Liver (tissue), 9 donors: ENCODE results near the gene PPM1M. TPM values are rescaled to one million over a fixed set of nuclear protein-coding genes. Genes with fewer than 3 reads are reported as not detected.
"Not testable (repeated sequence)": the region's sequence is repeated elsewhere in the genome, so short reads cannot be mapped to it uniquely, and the experiment has no call there.

Experiments
- DNase-seq: peaks from one replicate; pipeline ENCODE4 v3.0.0-alpha.2; 2017; ENCODE audit warnings: low spot score
- H3K27ac ChIP-seq, 2 donors: one replicate each; pipeline ENCODE4 v1.7.0; 2013; ENCODE audit warnings: inconsistent platforms in 2 of 2, low read length in 2 of 2, control low read depth in 1 of 2, low read depth in 1 of 2, mild to moderate bottlenecking in 1 of 2
- H3K27me3 ChIP-seq, 4 donors: one replicate each; pipeline versions ENCODE4 v1.6.1 to v1.7.0; 2013; ENCODE audit warnings: low read length in 3 of 4, inconsistent platforms in 1 of 4, mild to moderate bottlenecking in 1 of 4, moderate library complexity in 1 of 4; ENCODE audit not compliant: control insufficient read depth in 4 of 4, insufficient read depth in 4 of 4
- H3K36me3 ChIP-seq, 4 donors: one replicate each; pipeline versions ENCODE4 v1.6.1 to v1.7.0; 2013; ENCODE audit warnings: low read length in 3 of 4, mild to moderate bottlenecking in 3 of 4, low read depth in 1 of 4, moderate library complexity in 1 of 4; ENCODE audit not compliant: control insufficient read depth in 4 of 4, insufficient read depth in 3 of 4
- H3K4me1 ChIP-seq, 4 donors: one replicate each; pipeline versions ENCODE4 v1.6.1 to v1.7.0; 2013; ENCODE audit warnings: low read length in 3 of 4, mild to moderate bottlenecking in 3 of 4, moderate library complexity in 1 of 4; ENCODE audit not compliant: control insufficient read depth in 4 of 4, insufficient read depth in 4 of 4
- H3K4me3 ChIP-seq, 3 donors: one replicate each; pipeline versions ENCODE4 v1.6.1 to v1.7.0; 2013; ENCODE audit warnings: low read length in 3 of 3, control low read depth in 1 of 3, low read depth in 1 of 3, mild to moderate bottlenecking in 1 of 3
- H3K9ac ChIP-seq, 2 donors: one replicate each; pipeline ENCODE4 v1.7.0; 2013; ENCODE audit warnings: low read length in 2 of 2, mild to moderate bottlenecking in 2 of 2, moderate library complexity in 2 of 2, control low read depth in 1 of 2, low read depth in 1 of 2
- H3K9me3 ChIP-seq, 4 donors: one replicate each; pipeline versions ENCODE4 v1.6.1 to v1.7.0; 2013; ENCODE audit warnings: low read length in 3 of 4; ENCODE audit not compliant: control insufficient read depth in 4 of 4
- EGR1 ChIP-seq, 2 donors: IDR thresholded peaks; 2 replicates each; pipeline ENCODE4 v1.6.1; 2016 to 2018; ENCODE audit warnings: antibody characterized with exemption in 2 of 2, low read depth in 2 of 2
- FOXA1 ChIP-seq: IDR thresholded peaks from 2 replicates; pipeline ENCODE4 v1.6.1; 2016; ENCODE audit warnings: antibody characterized with exemption
- FOXA2 ChIP-seq: IDR thresholded peaks from 2 replicates; pipeline ENCODE4 v1.6.1; 2016; ENCODE audit warnings: antibody characterized with exemption
- GABPA ChIP-seq, 2 donors: IDR thresholded peaks in 1 of 2; conservative IDR thresholded peaks in 1 of 2; 2 replicates each; pipeline ENCODE4 v1.6.1; 2016; ENCODE audit warnings: antibody characterized with exemption in 2 of 2, mild to moderate bottlenecking in 1 of 2, moderate library complexity in 1 of 2
- HNF4A ChIP-seq, 2 donors: conservative IDR thresholded peaks; 2 replicates each; pipeline ENCODE4 v1.6.1; 2016; ENCODE audit warnings: antibody characterized with exemption in 2 of 2, mild to moderate bottlenecking in 2 of 2
- HNF4G ChIP-seq: IDR thresholded peaks from 2 replicates; pipeline ENCODE4 v1.6.1; 2016; ENCODE audit warnings: antibody characterized with exemption
- JUND ChIP-seq, 2 donors: IDR thresholded peaks; 2 replicates each; pipeline ENCODE4 v1.6.1; 2016; ENCODE audit warnings: antibody characterized with exemption in 2 of 2
- NR2F2 ChIP-seq: IDR thresholded peaks from 2 replicates; pipeline ENCODE4 v1.6.1; 2016; ENCODE audit warnings: antibody characterized with exemption
- RAD21 ChIP-seq, 2 donors: IDR thresholded peaks; 2 replicates each; pipeline ENCODE4 v1.6.1; 2016; ENCODE audit warnings: antibody characterized with exemption in 2 of 2, mild to moderate bottlenecking in 2 of 2
- REST ChIP-seq: IDR thresholded peaks from 2 replicates; pipeline ENCODE4 v1.6.1; 2016; ENCODE audit warnings: antibody characterized with exemption, mild to moderate bottlenecking
- RXRA ChIP-seq, 2 donors: IDR thresholded peaks; 2 replicates each; pipeline ENCODE4 v1.6.1; 2017 to 2018; ENCODE audit warnings: antibody characterized with exemption in 2 of 2, mild to moderate bottlenecking in 1 of 2
- SP1 ChIP-seq: IDR thresholded peaks from 2 replicates; pipeline ENCODE4 v1.6.1; 2018; ENCODE audit warnings: antibody characterized with exemption, mild to moderate bottlenecking
- TAF1 ChIP-seq: conservative IDR thresholded peaks from 2 replicates; pipeline ENCODE4 v1.6.1; 2016; ENCODE audit warnings: antibody characterized with exemption, mild to moderate bottlenecking
- YY1 ChIP-seq: IDR thresholded peaks from 2 replicates; pipeline ENCODE4 v1.6.1; 2016; ENCODE audit warnings: antibody characterized with exemption, mild to moderate bottlenecking
- ZBTB33 ChIP-seq: IDR thresholded peaks from 2 replicates; pipeline ENCODE4 v1.6.1; 2016; ENCODE audit warnings: antibody characterized with exemption
- WGBS: extraction: QIAGEN DNeasy Blood & Tissue Kit; methylation state at CpG from one replicate; pipeline ENCODE4 v1.1.7; 2013; 5-methylcytosine and 5-hydroxymethylcytosine counted together
- polyA plus RNA-seq, 2 donors: library from polyadenylated mRNA; stranded (reverse) in 1 of 2; unstranded in 1 of 2; fragments of 200-250 nt in 1 of 2; fragments of >200 nt in 1 of 2; fragmentation: Nextera tagmentation in 1 of 2; extraction: Ambion mirVana in 1 of 2; gene quantifications; one replicate each; pipeline versions ENCODE4 v1.2.1 to v1.2.3, GENCODE V29; 2013 to 2015
- total RNA-seq, 2 donors: library from RNA; depleted of rRNA; stranded (reverse); fragments of >200 nt; gene quantifications; one replicate each; pipeline ENCODE4 v1.2.3, GENCODE V29; 2014
- TF ChIP-seq, protein P1 (sequence below): fragments of 150-350 bp; IDR thresholded peaks from 2 replicates; pipeline ENCODE4 v1.5.1; 2017; ENCODE audit warnings: improper control_type of control experiment, low read depth, low read length; ENCODE audit not compliant: missing input control
- TF ChIP-seq, protein P2 (sequence below): IDR thresholded peaks from 2 replicates; pipeline ENCODE4 v1.6.1; 2016; ENCODE audit warnings: antibody characterized with exemption
- TF ChIP-seq, protein P3 (sequence below): IDR thresholded peaks from 2 replicates; pipeline ENCODE4 v1.6.1; 2016; ENCODE audit warnings: antibody characterized with exemption
- donor health status: healthy.
- donor health status: healthy.
- donor health status: healthy.
- donor health status: healthy.
- donor health status: healthy.

Gene PPM1M
- total and polyA plus RNA-seq, 4 donors, result 2.8 to 5.5 (median 4.6) TPM

DNA sequence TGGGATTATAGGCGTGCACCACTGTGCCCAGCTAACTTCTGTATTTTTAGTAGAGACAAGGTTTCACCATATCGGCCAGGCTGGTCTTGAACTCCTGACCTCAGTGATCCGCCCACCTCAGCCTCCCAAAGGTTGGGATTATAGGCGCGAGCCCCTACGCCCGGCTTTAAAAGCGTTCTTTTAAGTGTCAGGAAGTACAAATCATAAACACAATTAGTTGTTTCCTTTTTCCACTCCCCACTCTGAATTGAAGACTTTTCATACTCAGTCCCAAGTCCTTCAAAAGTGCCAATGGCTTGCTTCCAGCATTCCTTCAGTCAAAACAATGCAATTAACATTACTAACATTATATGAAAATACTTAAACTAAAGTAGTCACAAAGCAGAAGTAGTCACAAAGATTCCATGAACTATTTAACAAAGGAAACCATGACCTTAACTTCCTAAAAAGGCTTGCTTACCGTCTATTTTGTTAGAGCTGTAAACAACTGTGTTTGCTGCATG, 24.7 kb downstream of the PPM1M start:
- H3K4me1 ChIP-seq, result peaks cover 1 to 35% (median 25%) of the 10 kb centered on the region in 4 donors
- H3K36me3 ChIP-seq, result peaks cover 16 to 30% (median 21%) of the 10 kb centered on the region in 4 donors
- H3K4me3 ChIP-seq, result no peak overlapping the region
- DNase-seq, result no peak
- H3K27me3 ChIP-seq, result no peaks in the 10 kb centered on the region
- 32% methylated on average over 9 of the region's 9 CpGs for WGBS
- TF ChIP-seq HNF4G (no peak), GABPA (IDR thresholded peaks at IDR 0.05 in 1 of 2, conservative IDR thresholded peaks at IDR 0.05 in 1 of 2) (no peak), SP1 (peak; percentile 13), RAD21 (IDR thresholded peaks at IDR 0.05) (no peak), HNF4A (conservative IDR thresholded peaks at IDR 0.05) (peak in 1 of 2 donors; percentile 8), JUND (IDR thresholded peaks at IDR 0.05) (no peak), TAF1 (no peak), NR2F2 (peak; percentile 42), FOXA2 (no peak), ZBTB33 (no peak)
- H3K27ac ChIP-seq, result peak overlapping the region; percentile 11 to 38
- H3K9ac ChIP-seq, result no peak overlapping the region
- no peaks in the 10 kb centered on the region for H3K9me3 ChIP-seq

DNA sequence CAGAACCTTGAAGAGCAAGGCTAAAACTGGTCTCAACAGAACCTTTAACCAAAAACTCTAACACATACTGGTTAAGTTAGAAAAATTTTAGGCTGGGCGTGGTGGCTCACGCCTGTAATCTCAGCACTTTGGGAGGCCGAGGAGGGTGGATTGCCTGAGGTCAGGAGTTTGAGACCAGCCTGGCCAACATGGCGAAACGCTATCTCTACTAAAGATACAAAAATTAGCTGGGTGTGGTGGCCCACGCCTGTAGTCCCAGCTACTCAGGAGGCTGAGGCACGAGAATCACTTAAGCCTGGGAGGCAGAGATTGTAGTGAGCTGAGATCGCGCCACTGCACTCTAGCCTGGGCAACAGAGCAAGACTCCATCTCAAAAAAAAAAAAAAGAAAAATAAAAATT, 26.6 kb downstream of the PPM1M start:
- DNase-seq, H3K9ac ChIP-seq, H3K4me3 ChIP-seq, H3K9me3 ChIP-seq, H3K27ac ChIP-seq, H3K27me3 ChIP-seq: not testable (repeated sequence)
- WGBS, result 93% methylated on average over 9 of the region's 9 CpGs
- H3K4me1 ChIP-seq, result peaks cover 4 to 52% (median 37%) of the 10 kb centered on the region in 4 donors
- H3K36me3 ChIP-seq, result peaks cover 9 to 15% (median 13%) of the 10 kb centered on the region in 4 donors

GRCh38 chr3:52272831-52273230, 27.3 kb downstream of the PPM1M start:
- Histone ChIP-seq H3K4me3 (no peak overlapping the region), H3K9ac (no peak overlapping the region), H3K36me3 (peaks cover 8 to 12% (median 8%) of the 10 kb centered on the region in 4 donors), H3K27me3 (no peaks in the 10 kb centered on the region), H3K27ac (no peak overlapping the region), H3K9me3 (no peaks in the 10 kb centered on the region), H3K4me1 (peaks cover 4 to 52% (median 37%) of the 10 kb centered on the region in 4 donors)
- TF ChIP-seq, protein P1, sequence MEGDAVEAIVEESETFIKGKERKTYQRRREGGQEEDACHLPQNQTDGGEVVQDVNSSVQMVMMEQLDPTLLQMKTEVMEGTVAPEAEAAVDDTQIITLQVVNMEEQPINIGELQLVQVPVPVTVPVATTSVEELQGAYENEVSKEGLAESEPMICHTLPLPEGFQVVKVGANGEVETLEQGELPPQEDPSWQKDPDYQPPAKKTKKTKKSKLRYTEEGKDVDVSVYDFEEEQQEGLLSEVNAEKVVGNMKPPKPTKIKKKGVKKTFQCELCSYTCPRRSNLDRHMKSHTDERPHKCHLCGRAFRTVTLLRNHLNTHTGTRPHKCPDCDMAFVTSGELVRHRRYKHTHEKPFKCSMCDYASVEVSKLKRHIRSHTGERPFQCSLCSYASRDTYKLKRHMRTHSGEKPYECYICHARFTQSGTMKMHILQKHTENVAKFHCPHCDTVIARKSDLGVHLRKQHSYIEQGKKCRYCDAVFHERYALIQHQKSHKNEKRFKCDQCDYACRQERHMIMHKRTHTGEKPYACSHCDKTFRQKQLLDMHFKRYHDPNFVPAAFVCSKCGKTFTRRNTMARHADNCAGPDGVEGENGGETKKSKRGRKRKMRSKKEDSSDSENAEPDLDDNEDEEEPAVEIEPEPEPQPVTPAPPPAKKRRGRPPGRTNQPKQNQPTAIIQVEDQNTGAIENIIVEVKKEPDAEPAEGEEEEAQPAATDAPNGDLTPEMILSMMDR, result no peak
- TF ChIP-seq FOXA1, result no peak
- TF ChIP-seq, protein P2, sequence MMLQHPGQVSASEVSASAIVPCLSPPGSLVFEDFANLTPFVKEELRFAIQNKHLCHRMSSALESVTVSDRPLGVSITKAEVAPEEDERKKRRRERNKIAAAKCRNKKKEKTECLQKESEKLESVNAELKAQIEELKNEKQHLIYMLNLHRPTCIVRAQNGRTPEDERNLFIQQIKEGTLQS, result no peak
- TF ChIP-seq HNF4G, result no peak
- TF ChIP-seq SP1, result no peak
- TF ChIP-seq ZBTB33, result no peak
- TF ChIP-seq TAF1, result no peak
- no peak for TF ChIP-seq EGR1 (IDR thresholded peaks at IDR 0.05; ENCODE audit: low read depth in 2 of 2)
- TF ChIP-seq, protein P3, sequence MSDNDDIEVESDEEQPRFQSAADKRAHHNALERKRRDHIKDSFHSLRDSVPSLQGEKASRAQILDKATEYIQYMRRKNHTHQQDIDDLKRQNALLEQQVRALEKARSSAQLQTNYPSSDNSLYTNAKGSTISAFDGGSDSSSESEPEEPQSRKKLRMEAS, result no peak
- TF ChIP-seq GABPA (IDR thresholded peaks at IDR 0.05 in 1 of 2, conservative IDR thresholded peaks at IDR 0.05 in 1 of 2), result no peak
- TF ChIP-seq REST, result no peak
- TF ChIP-seq RAD21 (IDR thresholded peaks at IDR 0.05), result no peak
- no peak for TF ChIP-seq RXRA (IDR thresholded peaks at IDR 0.05)
- no peak for TF ChIP-seq JUND (IDR thresholded peaks at IDR 0.05)
- TF ChIP-seq HNF4A (conservative IDR thresholded peaks at IDR 0.05), result no peak
- TF ChIP-seq YY1, result no peak
- DNase-seq, result no peak
- WGBS, result 66% methylated on average over 3 of the region's 3 CpGs
